ENCODE measurements around the gene MCM7.

DNA sequence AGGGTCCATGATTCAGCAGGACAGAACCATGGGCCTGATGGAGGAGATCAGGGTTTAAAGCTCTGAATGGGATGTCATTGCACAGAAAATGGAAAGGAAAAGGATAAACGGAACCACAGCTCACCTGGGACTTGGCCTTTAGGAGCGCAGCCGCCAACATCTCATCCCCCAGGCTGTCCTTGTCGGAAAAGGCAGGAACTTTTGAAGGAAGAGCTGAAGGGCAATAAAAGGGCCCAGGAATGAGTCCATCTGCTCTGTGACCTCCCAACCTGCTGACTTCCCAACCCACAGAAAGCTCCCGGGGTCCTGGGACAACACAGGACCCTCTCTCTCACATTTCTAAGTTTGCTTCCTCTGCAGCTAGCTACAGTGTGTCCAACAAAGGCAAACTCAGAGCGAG, 25.8 kb downstream of the MCM7 start:
- TF ChIP-seq TAF1 (IDR thresholded peaks at IDR 0.05; ENCODE audit: borderline replicate concordance, low read depth, low read length) (no peak), RBBP5 (conservative IDR thresholded peaks at IDR 0.05) (no peak), ZNF274 (IDR thresholded peaks at IDR 0.05; ENCODE audit: insufficient read depth, insufficient read length) (no peak), POLR2A (IDR thresholded peaks at IDR 0.05; ENCODE audit: low read depth, low read length) (no peak), HDAC6 (IDR thresholded peaks at IDR 0.05; ENCODE audit: unreplicated experiment) (no peak), POU2F2 (IDR thresholded peaks at IDR 0.05; ENCODE audit: borderline replicate concordance, low read depth, low read length) (no peak), BRCA1 (IDR thresholded peaks at IDR 0.05; ENCODE audit: low read depth, low read length) (no peak), FOS (IDR thresholded peaks at IDR 0.05; ENCODE audit: borderline replicate concordance, extremely low read depth, insufficient read length) (no peak), SPI1 (IDR thresholded peaks at IDR 0.05; ENCODE audit: borderline replicate concordance, insufficient read depth, low read depth, low read length) (no peak), POLR2AphosphoS2 (IDR thresholded peaks at IDR 0.05; ENCODE audit: low read depth, low read length) (no peak), YBX1 (IDR thresholded peaks at IDR 0.05) (no peak)
- TF ChIP-seq, protein P1, sequence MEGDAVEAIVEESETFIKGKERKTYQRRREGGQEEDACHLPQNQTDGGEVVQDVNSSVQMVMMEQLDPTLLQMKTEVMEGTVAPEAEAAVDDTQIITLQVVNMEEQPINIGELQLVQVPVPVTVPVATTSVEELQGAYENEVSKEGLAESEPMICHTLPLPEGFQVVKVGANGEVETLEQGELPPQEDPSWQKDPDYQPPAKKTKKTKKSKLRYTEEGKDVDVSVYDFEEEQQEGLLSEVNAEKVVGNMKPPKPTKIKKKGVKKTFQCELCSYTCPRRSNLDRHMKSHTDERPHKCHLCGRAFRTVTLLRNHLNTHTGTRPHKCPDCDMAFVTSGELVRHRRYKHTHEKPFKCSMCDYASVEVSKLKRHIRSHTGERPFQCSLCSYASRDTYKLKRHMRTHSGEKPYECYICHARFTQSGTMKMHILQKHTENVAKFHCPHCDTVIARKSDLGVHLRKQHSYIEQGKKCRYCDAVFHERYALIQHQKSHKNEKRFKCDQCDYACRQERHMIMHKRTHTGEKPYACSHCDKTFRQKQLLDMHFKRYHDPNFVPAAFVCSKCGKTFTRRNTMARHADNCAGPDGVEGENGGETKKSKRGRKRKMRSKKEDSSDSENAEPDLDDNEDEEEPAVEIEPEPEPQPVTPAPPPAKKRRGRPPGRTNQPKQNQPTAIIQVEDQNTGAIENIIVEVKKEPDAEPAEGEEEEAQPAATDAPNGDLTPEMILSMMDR (IDR thresholded peaks at IDR 0.05 in 2 of 3, conservative IDR thresholded peaks at IDR 0.05 in 1 of 3; ENCODE audit: control insufficient read depth in 2 of 3, extremely low read depth in 1 of 3, insufficient read depth in 1 of 3, low read depth in 3 of 3, low read length in 3 of 3): no peak
- TF ChIP-seq, protein P2, sequence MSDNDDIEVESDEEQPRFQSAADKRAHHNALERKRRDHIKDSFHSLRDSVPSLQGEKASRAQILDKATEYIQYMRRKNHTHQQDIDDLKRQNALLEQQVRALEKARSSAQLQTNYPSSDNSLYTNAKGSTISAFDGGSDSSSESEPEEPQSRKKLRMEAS (IDR thresholded peaks at IDR 0.05; ENCODE audit: low read depth, low read length): no peak
